ENCODE results near the gene OTOP2. TPM values are rescaled to one million over a fixed set of nuclear protein-coding genes. Genes with fewer than 3 reads are reported as not detected.

Gene OTOP2
- total RNA-seq, 4 donors from 2014 or later, result not detected

- Histone ChIP-seq H3K4me1 (no peaks in the 10 kb centered on the region), H3K4me3 (no peak overlapping the region), H3K27ac (replicated peaks in 1 of 4) (no peak overlapping the region), H3K27me3 (peaks cover 0 to 63% (median 3%) of the 10 kb centered on the region in 4 donors), H3K9me3 (no peaks in the 10 kb centered on the region), H3K36me3 (peaks cover 0 to 19% (median 12%) of the 10 kb centered on the region in 4 donors)
- no peak for TF ChIP-seq EP300 (IDR thresholded peaks at IDR 0.05)
- no peak for TF ChIP-seq POLR2AphosphoS5 (IDR thresholded peaks at IDR 0.05)
- TF ChIP-seq, protein P1, sequence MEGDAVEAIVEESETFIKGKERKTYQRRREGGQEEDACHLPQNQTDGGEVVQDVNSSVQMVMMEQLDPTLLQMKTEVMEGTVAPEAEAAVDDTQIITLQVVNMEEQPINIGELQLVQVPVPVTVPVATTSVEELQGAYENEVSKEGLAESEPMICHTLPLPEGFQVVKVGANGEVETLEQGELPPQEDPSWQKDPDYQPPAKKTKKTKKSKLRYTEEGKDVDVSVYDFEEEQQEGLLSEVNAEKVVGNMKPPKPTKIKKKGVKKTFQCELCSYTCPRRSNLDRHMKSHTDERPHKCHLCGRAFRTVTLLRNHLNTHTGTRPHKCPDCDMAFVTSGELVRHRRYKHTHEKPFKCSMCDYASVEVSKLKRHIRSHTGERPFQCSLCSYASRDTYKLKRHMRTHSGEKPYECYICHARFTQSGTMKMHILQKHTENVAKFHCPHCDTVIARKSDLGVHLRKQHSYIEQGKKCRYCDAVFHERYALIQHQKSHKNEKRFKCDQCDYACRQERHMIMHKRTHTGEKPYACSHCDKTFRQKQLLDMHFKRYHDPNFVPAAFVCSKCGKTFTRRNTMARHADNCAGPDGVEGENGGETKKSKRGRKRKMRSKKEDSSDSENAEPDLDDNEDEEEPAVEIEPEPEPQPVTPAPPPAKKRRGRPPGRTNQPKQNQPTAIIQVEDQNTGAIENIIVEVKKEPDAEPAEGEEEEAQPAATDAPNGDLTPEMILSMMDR (IDR thresholded peaks at IDR 0.05), result no peak
- TF ChIP-seq POLR2A (IDR thresholded peaks at IDR 0.05; ENCODE audit: low read depth), result no peak
- no peak for DNase-seq (ENCODE audit: extremely low spot score)
- intact Hi-C loops (cut with DNase I), result loop anchor here (10.0 kb wide), 1 partner anchor 155 kb away; no protein-coding TSS in a partner anchor
- WGBS, result 41% methylated on average over 5 of the region's 12 CpGs
Measured at GRCh38 chr17:74949455-74950115, 25.5 kb downstream of the OTOP2 start.

GRCh38 chr17:74950207-74950606 lies 26.1 kb downstream of the OTOP2 start:
- no peak overlapping the region for H3K27ac ChIP-seq (replicated peaks in 1 of 4)
- no peaks in the 10 kb centered on the region for H3K4me1 ChIP-seq
- no peaks in the 10 kb centered on the region for H3K9me3 ChIP-seq
- no peak for TF ChIP-seq POLR2AphosphoS5 (IDR thresholded peaks at IDR 0.05)
- TF ChIP-seq, protein P1 (IDR thresholded peaks at IDR 0.05), result no peak
- no peak for TF ChIP-seq POLR2A (IDR thresholded peaks at IDR 0.05; ENCODE audit: low read depth)
- no peak for TF ChIP-seq EP300 (IDR thresholded peaks at IDR 0.05)
- peaks cover 0 to 63% (median 3%) of the 10 kb centered on the region in 4 donors for H3K27me3 ChIP-seq
- 38% methylated on average over 2 of the region's 8 CpGs for WGBS
- H3K4me3 ChIP-seq, result no peak overlapping the region
- H3K36me3 ChIP-seq, result peaks cover 0 to 22% (median 15%) of the 10 kb centered on the region in 4 donors
- no peak for DNase-seq (ENCODE audit: extremely low spot score)
- intact Hi-C loops (cut with DNase I), result loop anchor here (10.0 kb wide), 1 partner anchor 155 kb away; no protein-coding TSS in a partner anchor

DNA sequence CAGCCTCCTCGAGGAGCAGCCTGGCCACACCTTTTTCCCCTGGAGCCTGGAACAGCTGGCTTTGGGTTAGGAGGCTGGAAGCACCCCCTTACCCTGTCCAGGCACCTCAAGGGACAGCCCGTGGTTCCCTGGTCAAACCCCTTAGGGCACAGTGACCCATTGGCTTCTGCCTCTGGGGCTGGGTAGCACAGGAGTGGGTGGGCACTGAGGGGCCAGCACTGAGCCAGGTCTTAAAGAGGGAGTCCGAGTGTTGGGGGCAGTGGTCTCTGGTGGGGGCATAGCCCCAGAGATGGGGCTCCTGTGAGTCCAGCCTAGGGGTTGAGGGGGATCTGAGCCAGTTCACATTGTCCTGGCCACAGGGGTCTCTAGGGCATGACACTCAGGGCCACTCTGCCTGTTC lies 27.0 kb downstream of the OTOP2 start:
- H3K27me3 ChIP-seq, result peaks cover 0 to 58% (median 3%) of the 10 kb centered on the region in 4 donors
- WGBS, result 67% methylated on average over 1 of the region's 3 CpGs
- H3K4me1 ChIP-seq, result no peaks in the 10 kb centered on the region
- no peak for DNase-seq (ENCODE audit: extremely low spot score)
- TF ChIP-seq EP300 (IDR thresholded peaks at IDR 0.05) (no peak), POLR2AphosphoS5 (IDR thresholded peaks at IDR 0.05) (no peak)
- H3K36me3 ChIP-seq, result peaks cover 0 to 25% (median 19%) of the 10 kb centered on the region in 4 donors
- H3K4me3 ChIP-seq, result no peak overlapping the region
- no peak overlapping the region for H3K27ac ChIP-seq (replicated peaks in 1 of 4)
- H3K9me3 ChIP-seq, result no peaks in the 10 kb centered on the region
- intact Hi-C loops (cut with DNase I), result loop anchor here (10.0 kb wide), 1 partner anchor 156 kb away; no protein-coding TSS in a partner anchor

GRCh38 chr17:74951680-74952421 lies 27.8 kb downstream of the OTOP2 start:
- Histone ChIP-seq H3K4me3 (no peak overlapping the region), H3K9me3 (no peaks in the 10 kb centered on the region), H3K36me3 (peaks cover 0 to 25% (median 19%) of the 10 kb centered on the region in 4 donors), H3K27me3 (peaks cover 0 to 50% (median 1%) of the 10 kb centered on the region in 4 donors), H3K27ac (replicated peaks in 1 of 4) (no peak overlapping the region), H3K4me1 (no peaks in the 10 kb centered on the region)
- intact Hi-C loops (cut with DNase I), result loop anchor here (10.0 kb wide), 1 partner anchor 157 kb away; no protein-coding TSS in a partner anchor
- no peak for DNase-seq (ENCODE audit: extremely low spot score)
- WGBS, result 72% methylated on average over 17 of the region's 32 CpGs
- TF ChIP-seq, protein P1 (IDR thresholded peaks at IDR 0.05), result no peak
- no peak for TF ChIP-seq POLR2AphosphoS5 (IDR thresholded peaks at IDR 0.05)

All from esophagus muscularis mucosa (tissue), 4 donors.